Measurements from ENCODE around the gene PBX4. TPM values are rescaled to one million over a fixed set of nuclear protein-coding genes. Genes with fewer than 3 reads are reported as not detected.

Gene PBX4
- total and polyA plus RNA-seq, 2 of the 8 experiments (the other 6 are each of a cell fraction or from before 2014, with no cell fraction given) = 3.4 to 3.8 TPM

DNA sequence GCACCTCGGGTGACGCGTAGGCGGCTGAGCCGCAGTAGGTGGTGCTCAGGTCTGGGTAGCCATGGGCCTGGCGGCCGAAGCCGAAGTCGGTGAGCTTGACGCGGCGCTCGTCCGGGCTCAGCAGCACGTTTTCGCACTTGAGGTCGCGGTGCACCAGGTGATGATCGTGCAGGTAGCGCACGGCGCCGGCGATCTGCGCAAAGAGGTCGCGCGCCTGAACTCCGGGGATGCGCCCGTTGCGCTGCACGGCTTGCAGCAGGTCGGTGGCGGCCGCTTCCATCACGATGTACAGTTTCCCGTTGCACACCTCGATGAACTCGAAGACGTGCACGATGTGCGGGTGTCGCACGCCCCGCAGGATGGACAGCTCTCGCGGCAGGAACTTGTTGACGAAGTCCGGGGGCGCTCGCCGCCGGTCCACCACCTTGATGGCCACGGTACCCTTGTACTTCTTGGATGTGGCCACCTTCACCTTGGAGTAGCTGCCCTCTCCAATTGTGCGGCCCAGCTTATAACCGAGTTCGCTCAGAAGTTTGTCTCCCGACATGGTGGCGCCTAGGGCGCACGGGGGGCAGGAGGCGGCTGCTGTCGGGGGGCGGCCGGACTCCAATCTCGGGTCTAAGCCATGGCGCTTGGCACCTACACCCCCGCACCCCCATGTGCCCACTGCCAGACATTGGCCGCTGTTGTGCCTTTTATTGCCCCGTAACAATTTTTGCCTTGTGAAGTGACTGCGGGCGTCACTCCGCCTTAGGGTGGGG lies 103.4 kb downstream of the PBX4 start, which contains the start of gene TSSK6 (continued):
- TF ChIP-seq, protein P1, sequence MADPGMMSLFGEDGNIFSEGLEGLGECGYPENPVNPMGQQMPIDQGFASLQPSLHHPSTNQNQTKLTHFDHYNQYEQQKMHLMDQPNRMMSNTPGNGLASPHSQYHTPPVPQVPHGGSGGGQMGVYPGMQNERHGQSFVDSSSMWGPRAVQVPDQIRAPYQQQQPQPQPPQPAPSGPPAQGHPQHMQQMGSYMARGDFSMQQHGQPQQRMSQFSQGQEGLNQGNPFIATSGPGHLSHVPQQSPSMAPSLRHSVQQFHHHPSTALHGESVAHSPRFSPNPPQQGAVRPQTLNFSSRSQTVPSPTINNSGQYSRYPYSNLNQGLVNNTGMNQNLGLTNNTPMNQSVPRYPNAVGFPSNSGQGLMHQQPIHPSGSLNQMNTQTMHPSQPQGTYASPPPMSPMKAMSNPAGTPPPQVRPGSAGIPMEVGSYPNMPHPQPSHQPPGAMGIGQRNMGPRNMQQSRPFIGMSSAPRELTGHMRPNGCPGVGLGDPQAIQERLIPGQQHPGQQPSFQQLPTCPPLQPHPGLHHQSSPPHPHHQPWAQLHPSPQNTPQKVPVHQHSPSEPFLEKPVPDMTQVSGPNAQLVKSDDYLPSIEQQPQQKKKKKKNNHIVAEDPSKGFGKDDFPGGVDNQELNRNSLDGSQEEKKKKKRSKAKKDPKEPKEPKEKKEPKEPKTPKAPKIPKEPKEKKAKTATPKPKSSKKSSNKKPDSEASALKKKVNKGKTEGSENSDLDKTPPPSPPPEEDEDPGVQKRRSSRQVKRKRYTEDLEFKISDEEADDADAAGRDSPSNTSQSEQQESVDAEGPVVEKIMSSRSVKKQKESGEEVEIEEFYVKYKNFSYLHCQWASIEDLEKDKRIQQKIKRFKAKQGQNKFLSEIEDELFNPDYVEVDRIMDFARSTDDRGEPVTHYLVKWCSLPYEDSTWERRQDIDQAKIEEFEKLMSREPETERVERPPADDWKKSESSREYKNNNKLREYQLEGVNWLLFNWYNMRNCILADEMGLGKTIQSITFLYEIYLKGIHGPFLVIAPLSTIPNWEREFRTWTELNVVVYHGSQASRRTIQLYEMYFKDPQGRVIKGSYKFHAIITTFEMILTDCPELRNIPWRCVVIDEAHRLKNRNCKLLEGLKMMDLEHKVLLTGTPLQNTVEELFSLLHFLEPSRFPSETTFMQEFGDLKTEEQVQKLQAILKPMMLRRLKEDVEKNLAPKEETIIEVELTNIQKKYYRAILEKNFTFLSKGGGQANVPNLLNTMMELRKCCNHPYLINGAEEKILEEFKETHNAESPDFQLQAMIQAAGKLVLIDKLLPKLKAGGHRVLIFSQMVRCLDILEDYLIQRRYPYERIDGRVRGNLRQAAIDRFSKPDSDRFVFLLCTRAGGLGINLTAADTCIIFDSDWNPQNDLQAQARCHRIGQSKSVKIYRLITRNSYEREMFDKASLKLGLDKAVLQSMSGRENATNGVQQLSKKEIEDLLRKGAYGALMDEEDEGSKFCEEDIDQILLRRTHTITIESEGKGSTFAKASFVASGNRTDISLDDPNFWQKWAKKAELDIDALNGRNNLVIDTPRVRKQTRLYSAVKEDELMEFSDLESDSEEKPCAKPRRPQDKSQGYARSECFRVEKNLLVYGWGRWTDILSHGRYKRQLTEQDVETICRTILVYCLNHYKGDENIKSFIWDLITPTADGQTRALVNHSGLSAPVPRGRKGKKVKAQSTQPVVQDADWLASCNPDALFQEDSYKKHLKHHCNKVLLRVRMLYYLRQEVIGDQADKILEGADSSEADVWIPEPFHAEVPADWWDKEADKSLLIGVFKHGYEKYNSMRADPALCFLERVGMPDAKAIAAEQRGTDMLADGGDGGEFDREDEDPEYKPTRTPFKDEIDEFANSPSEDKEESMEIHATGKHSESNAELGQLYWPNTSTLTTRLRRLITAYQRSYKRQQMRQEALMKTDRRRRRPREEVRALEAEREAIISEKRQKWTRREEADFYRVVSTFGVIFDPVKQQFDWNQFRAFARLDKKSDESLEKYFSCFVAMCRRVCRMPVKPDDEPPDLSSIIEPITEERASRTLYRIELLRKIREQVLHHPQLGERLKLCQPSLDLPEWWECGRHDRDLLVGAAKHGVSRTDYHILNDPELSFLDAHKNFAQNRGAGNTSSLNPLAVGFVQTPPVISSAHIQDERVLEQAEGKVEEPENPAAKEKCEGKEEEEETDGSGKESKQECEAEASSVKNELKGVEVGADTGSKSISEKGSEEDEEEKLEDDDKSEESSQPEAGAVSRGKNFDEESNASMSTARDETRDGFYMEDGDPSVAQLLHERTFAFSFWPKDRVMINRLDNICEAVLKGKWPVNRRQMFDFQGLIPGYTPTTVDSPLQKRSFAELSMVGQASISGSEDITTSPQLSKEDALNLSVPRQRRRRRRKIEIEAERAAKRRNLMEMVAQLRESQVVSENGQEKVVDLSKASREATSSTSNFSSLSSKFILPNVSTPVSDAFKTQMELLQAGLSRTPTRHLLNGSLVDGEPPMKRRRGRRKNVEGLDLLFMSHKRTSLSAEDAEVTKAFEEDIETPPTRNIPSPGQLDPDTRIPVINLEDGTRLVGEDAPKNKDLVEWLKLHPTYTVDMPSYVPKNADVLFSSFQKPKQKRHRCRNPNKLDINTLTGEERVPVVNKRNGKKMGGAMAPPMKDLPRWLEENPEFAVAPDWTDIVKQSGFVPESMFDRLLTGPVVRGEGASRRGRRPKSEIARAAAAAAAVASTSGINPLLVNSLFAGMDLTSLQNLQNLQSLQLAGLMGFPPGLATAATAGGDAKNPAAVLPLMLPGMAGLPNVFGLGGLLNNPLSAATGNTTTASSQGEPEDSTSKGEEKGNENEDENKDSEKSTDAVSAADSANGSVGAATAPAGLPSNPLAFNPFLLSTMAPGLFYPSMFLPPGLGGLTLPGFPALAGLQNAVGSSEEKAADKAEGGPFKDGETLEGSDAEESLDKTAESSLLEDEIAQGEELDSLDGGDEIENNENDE (IDR thresholded peaks at IDR 0.05; ENCODE audit: insufficient replicate concordance, low read length) = no peak
- no peak for TF ChIP-seq RXRA (IDR thresholded peaks at IDR 0.05; ENCODE audit: insufficient read depth, low read depth, low read length)
- no peak for TF ChIP-seq CHD1 (IDR thresholded peaks at IDR 0.05; ENCODE audit: low read depth, low read length)
- TF ChIP-seq YY1 (IDR thresholded peaks at IDR 0.05; ENCODE audit: low read depth, low read length) = no peak
- no peak for TF ChIP-seq JUN (IDR thresholded peaks at IDR 0.05; ENCODE audit: low read depth, low read length)
